WTC11 (cell line): ENCODE results near the gene SEC61A1.

Experiments used
- ESRRA ChIP-seq: sonication (generic); formaldehyde crosslinking; IDR thresholded peaks from 2 replicates; pipeline ENCODE4 v1.8.1; 2022; ENCODE audit warnings: mild to moderate bottlenecking, missing genetic modification reagents, borderline replicate concordance
- ZNF317 ChIP-seq: sonication (generic); formaldehyde crosslinking; IDR thresholded peaks from 2 replicates; pipeline ENCODE4 v1.8.1; 2023; ENCODE audit warnings: low read depth, mild to moderate bottlenecking, moderate library complexity, missing genetic modification reagents, borderline replicate concordance
- TF ChIP-seq, protein P1 (sequence below): fragments of 200-600 bp; IDR thresholded peaks from 2 replicates; pipeline ENCODE4 v1.8.0; 2022; ENCODE audit warnings: antibody characterized with exemption

DNA sequence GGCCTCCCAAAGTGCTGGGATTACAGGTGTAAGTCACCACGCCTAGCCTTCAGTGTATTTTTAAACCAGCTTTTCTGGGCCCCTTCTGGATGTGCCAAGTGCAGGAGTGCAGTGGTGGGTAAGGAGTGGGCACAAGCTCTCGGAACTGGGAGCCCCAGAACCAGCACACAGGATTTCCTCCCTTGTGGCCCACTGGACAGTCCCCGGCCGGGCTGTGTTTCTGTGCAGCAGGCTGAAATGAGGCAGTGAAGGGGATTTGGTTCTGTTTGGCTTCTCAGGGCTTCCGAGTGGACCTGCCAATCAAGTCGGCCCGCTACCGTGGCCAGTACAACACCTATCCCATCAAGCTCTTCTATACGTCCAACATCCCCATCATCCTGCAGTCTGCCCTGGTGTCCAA, 14.4 kb downstream of the SEC61A1 start:
- TF ChIP-seq, protein P1, sequence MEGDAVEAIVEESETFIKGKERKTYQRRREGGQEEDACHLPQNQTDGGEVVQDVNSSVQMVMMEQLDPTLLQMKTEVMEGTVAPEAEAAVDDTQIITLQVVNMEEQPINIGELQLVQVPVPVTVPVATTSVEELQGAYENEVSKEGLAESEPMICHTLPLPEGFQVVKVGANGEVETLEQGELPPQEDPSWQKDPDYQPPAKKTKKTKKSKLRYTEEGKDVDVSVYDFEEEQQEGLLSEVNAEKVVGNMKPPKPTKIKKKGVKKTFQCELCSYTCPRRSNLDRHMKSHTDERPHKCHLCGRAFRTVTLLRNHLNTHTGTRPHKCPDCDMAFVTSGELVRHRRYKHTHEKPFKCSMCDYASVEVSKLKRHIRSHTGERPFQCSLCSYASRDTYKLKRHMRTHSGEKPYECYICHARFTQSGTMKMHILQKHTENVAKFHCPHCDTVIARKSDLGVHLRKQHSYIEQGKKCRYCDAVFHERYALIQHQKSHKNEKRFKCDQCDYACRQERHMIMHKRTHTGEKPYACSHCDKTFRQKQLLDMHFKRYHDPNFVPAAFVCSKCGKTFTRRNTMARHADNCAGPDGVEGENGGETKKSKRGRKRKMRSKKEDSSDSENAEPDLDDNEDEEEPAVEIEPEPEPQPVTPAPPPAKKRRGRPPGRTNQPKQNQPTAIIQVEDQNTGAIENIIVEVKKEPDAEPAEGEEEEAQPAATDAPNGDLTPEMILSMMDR: no peak
- TF ChIP-seq ZNF317 (CRISPR knock-in tag) (no peak), ESRRA (no peak)
